ENCODE data around the gene RNPEPL1. TPM values are rescaled to one million over a fixed set of nuclear protein-coding genes. Genes with fewer than 3 reads are reported as not detected.

Gene RNPEPL1
- total and polyA plus RNA-seq, 2 experiments from 2014 or later = 6.0 to 21.0 TPM

DNA sequence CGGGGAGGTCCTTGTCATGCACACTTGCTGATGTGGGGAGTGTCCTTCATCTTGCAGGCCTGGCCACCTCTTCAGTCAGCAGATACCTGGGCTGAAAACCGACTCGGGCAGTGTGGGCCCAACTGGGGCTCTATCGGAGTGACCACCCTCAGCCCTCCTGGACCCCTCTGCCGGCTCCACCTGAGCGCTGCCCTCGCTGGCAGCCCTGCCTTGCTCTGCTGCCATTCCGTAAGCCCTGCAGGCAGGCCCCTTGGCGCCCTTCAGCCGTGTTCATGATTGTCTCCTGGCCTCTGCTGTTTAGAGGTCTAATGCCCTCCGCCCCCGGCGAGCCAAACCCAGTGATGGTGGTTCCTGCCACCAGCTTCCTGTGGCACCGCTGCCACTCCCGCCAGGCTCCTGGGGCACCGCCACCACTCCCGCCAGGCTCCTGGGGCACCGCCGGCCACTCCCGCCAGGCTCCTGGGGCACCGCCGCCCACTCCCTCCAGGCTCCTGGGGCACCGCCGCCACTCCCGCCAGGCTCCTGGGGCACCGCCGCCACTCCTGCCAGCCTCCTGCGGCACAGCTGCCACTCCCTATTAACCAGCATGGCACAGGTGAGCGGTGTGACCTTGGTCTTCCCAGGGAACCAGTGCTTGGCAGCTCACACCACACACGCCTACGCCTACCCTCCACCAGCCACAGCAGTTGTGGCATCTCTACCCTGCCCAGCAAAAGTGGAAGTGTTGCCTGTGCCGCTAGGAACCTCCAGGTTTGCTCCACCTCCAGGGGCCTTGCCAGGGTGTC is 34.2 kb downstream of the RNPEPL1 start:
- no peak overlapping the region for H3K4me3 Mint-ChIP-seq
- H3K9me3 Mint-ChIP-seq = no peaks in the 10 kb centered on the region
- H2AFZ ChIP-seq = no peak overlapping the region
- ATAC-seq (no peak), DNase-seq (ENCODE audit: low spot score) (no peak)
- no peaks in the 10 kb centered on the region for H3F3A ChIP-seq (replicated peaks; ENCODE audit: low read depth)
- peaks cover 2% of the 10 kb centered on the region for H3K27me3 Mint-ChIP-seq (ENCODE audit: insufficient read depth, low read depth, poor library complexity)
- H3K27ac ChIP-seq (ENCODE audit: low read depth) = no peak overlapping the region
- no peaks in the 10 kb centered on the region for H3K79me2 ChIP-seq (replicated peaks; ENCODE audit: insufficient read depth)
- no peaks in the 10 kb centered on the region for H3K4me1 Mint-ChIP-seq
- no peaks in the 10 kb centered on the region; the same call in 1 of the 2 replicates for H4K20me1 ChIP-seq (replicated peaks; ENCODE audit: insufficient read depth)
- H3K36me3 ChIP-seq (ENCODE audit: insufficient read depth) = no peaks in the 10 kb centered on the region
- H3K4me3 ChIP-seq = no peak overlapping the region
- peaks cover 2% of the 10 kb centered on the region; the same call in 1 of the 3 replicates for H3K36me3 Mint-ChIP-seq (ENCODE audit: low read depth)
- no peaks in the 10 kb centered on the region for H3K27me3 ChIP-seq (ENCODE audit: insufficient read depth)
- no peak overlapping the region for H3K27ac Mint-ChIP-seq
- TF ChIP-seq ZNF331 (CRISPR knock-in tag; IDR thresholded peaks at IDR 0.05; ENCODE audit: low read depth) (no peak), CTCF (conservative IDR thresholded peaks at IDR 0.05; ENCODE audit: low read depth in 2 of 2) (no peak), CREB1 (CRISPR knock-in tag; IDR thresholded peaks at IDR 0.05; ENCODE audit: low read depth) (no peak), STAT1 (IDR thresholded peaks at IDR 0.05; ENCODE audit: unreplicated experiment) (no peak), POLR2AphosphoS5 (IDR thresholded peaks at IDR 0.05; ENCODE audit: low read depth) (no peak), EZH2 (IDR thresholded peaks at IDR 0.05; ENCODE audit: low read depth, unreplicated experiment) (no peak), JUNB (IDR thresholded peaks at IDR 0.05; ENCODE audit: unreplicated experiment) (no peak)
- TF ChIP-seq, protein P1, sequence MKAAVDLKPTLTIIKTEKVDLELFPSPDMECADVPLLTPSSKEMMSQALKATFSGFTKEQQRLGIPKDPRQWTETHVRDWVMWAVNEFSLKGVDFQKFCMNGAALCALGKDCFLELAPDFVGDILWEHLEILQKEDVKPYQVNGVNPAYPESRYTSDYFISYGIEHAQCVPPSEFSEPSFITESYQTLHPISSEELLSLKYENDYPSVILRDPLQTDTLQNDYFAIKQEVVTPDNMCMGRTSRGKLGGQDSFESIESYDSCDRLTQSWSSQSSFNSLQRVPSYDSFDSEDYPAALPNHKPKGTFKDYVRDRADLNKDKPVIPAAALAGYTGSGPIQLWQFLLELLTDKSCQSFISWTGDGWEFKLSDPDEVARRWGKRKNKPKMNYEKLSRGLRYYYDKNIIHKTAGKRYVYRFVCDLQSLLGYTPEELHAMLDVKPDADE (IDR thresholded peaks at IDR 0.05) = no peak
- no peaks in the 10 kb centered on the region for H3K4me1 ChIP-seq (ENCODE audit: insufficient read depth)
- H3K4me2 ChIP-seq = no peak overlapping the region
- H3K9me2 ChIP-seq (ENCODE audit: insufficient read depth) = no peaks in the 10 kb centered on the region

GRCh38 chr2:240603081-240603835 is 35.0 kb downstream of the RNPEPL1 start:
- no peaks in the 10 kb centered on the region for H3K4me1 Mint-ChIP-seq
- ATAC-seq (no peak), DNase-seq (ENCODE audit: low spot score) (no peak)
- Histone ChIP-seq H3K9me2 (ENCODE audit: insufficient read depth) (no peaks in the 10 kb centered on the region), H3F3A (replicated peaks; ENCODE audit: low read depth) (no peaks in the 10 kb centered on the region), H3K4me2 (no peak overlapping the region), H4K20me1 (replicated peaks; ENCODE audit: insufficient read depth) (no peaks in the 10 kb centered on the region; the same call in 1 of the 2 replicates), H3K27me3 (ENCODE audit: insufficient read depth) (no peaks in the 10 kb centered on the region), H3K79me2 (replicated peaks; ENCODE audit: insufficient read depth) (no peaks in the 10 kb centered on the region), H3K4me1 (ENCODE audit: insufficient read depth) (no peaks in the 10 kb centered on the region), H3K36me3 (ENCODE audit: insufficient read depth) (no peaks in the 10 kb centered on the region), H3K4me3 (no peak overlapping the region), H2AFZ (no peak overlapping the region), H3K27ac (ENCODE audit: low read depth) (no peak overlapping the region)
- no peak overlapping the region for H3K4me3 Mint-ChIP-seq
- no peaks in the 10 kb centered on the region for H3K9me3 Mint-ChIP-seq
- peaks cover 2% of the 10 kb centered on the region for H3K27me3 Mint-ChIP-seq (ENCODE audit: insufficient read depth, low read depth, poor library complexity)
- H3K27ac Mint-ChIP-seq = no peak overlapping the region
- peaks cover 2% of the 10 kb centered on the region; the same call in 1 of the 3 replicates for H3K36me3 Mint-ChIP-seq (ENCODE audit: low read depth)
- no peak for TF ChIP-seq REST (IDR thresholded peaks at IDR 0.05; ENCODE audit: unreplicated experiment)
- no peak for TF ChIP-seq STAT1 (IDR thresholded peaks at IDR 0.05; ENCODE audit: unreplicated experiment)
- TF ChIP-seq EZH2phosphoT487 (IDR thresholded peaks at IDR 0.05; ENCODE audit: unreplicated experiment) = no peak
- TF ChIP-seq ZNF331 (CRISPR knock-in tag; IDR thresholded peaks at IDR 0.05; ENCODE audit: low read depth) = no peak
- no peak for TF ChIP-seq ZNF114 (CRISPR knock-in tag; IDR thresholded peaks at IDR 0.05)
- no peak for TF ChIP-seq POLR2AphosphoS5 (IDR thresholded peaks at IDR 0.05; ENCODE audit: low read depth)
- no peak for TF ChIP-seq NANOG (IDR thresholded peaks at IDR 0.05; ENCODE audit: borderline replicate concordance)
- no peak for TF ChIP-seq CTCF (conservative IDR thresholded peaks at IDR 0.05; ENCODE audit: low read depth in 2 of 2)
